Natural killer cell (primary cell): Measurements from ENCODE around the gene SLC35E3. TPM values are rescaled to one million over a fixed set of nuclear protein-coding genes. Genes with fewer than 3 reads are reported as not detected.

Experiments
- ATAC-seq, 3 donors: fragments of 150-1000 bp in 2 of 3; fragments of 200-7000 bp in 1 of 3; cut with Tn5 transposase; 1 replicate in 1 of 3; 2 replicates in 2 of 3; pipeline ENCODE4 v1.10.0; 2021; ENCODE audit warnings: mild to moderate bottlenecking in 2 of 3, moderate library complexity in 2 of 3
- DNase-seq, 2 donors: peaks; one replicate each; pipeline versions ENCODE4 v3.0.0 to v3.0.0-alpha.2; 2013 to 2021; ENCODE audit warnings: mixed read lengths in 1 of 2
- H3K27ac ChIP-seq: one replicate; pipeline ENCODE4 v1.5.1; 2013; ENCODE audit warnings: mild to moderate bottlenecking, low read length
- H3K27me3 ChIP-seq: one replicate; pipeline ENCODE4 v1.6.1; 2013; ENCODE audit warnings: low read length; ENCODE audit not compliant: control insufficient read depth, insufficient read depth
- H3K36me3 ChIP-seq: one replicate; pipeline ENCODE4 v1.6.1; 2013; ENCODE audit warnings: low read length; ENCODE audit not compliant: control insufficient read depth, insufficient read depth
- H3K4me1 ChIP-seq: one replicate; pipeline ENCODE4 v1.6.1; 2013; ENCODE audit warnings: low read length; ENCODE audit not compliant: control insufficient read depth, insufficient read depth
- H3K4me3 ChIP-seq: one replicate; pipeline ENCODE4 v1.5.1; 2013; ENCODE audit warnings: low read length
- H3K9me3 ChIP-seq: one replicate; pipeline ENCODE4 v1.6.1; 2013; ENCODE audit warnings: low read length; ENCODE audit not compliant: control insufficient read depth, insufficient read depth
- H3K27ac Mint-ChIP-seq, 2 donors: one replicate each; pipeline ENCODE4 v1.8.0; 2022; ENCODE audit warnings: mild to moderate bottlenecking in 2 of 2, mixed read lengths in 2 of 2, moderate library complexity in 1 of 2
- H3K27me3 Mint-ChIP-seq, 2 donors: one replicate each; pipeline ENCODE4 v1.8.0; 2022; ENCODE audit warnings: low read depth in 2 of 2, mixed read lengths in 2 of 2
- H3K36me3 Mint-ChIP-seq: one replicate; pipeline ENCODE4 v1.8.0; 2022; ENCODE audit warnings: mixed read lengths
- H3K4me1 Mint-ChIP-seq, 2 donors: one replicate each; pipeline ENCODE4 v1.8.0; 2022; ENCODE audit warnings: mixed read lengths in 2 of 2
- H3K4me3 Mint-ChIP-seq: one replicate; pipeline ENCODE4 v1.8.0; 2022; ENCODE audit warnings: mild to moderate bottlenecking, moderate library complexity, mixed read lengths
- H3K9me3 Mint-ChIP-seq, 2 donors: one replicate each; pipeline ENCODE4 v1.8.0; 2022; ENCODE audit warnings: mixed read lengths in 2 of 2
- CTCF ChIP-seq: fragments of 200-600 bp; IDR thresholded peaks from one replicate; pipeline ENCODE4 v1.8.0; 2022; ENCODE audit warnings: antibody characterized with exemption
- WGBS: methylation state at CpG from one replicate; pipeline ENCODE4 v1.1.7; 2013; ENCODE audit warnings: missing lambda C conversion rate; ENCODE audit not compliant: insufficient coverage; 5-methylcytosine and 5-hydroxymethylcytosine counted together
- intact Hi-C: fragments of 100-400 bp; cut with micrococcal nuclease; formaldehyde crosslinking; loops from one replicate; pipeline ENCODE4 v1.14.2; 2022
- total RNA-seq, 4 donors: library from RNA; stranded (reverse); fragments of 120-200 nt in 1 of 4; gene quantifications; one replicate each; pipeline versions ENCODE4 v1.2.3 to v1.2.4, GENCODE V29; 2013 to 2022

The SLC35E3 gene
- total RNA-seq, 3 donors from 2014 or later (not counting 1 experiment from before 2014, with no cell fraction given) = 8.3 to 15.3 (median 10.2) TPM

GRCh38 chr12:68828672-68829068, 82.7 kb downstream of the SLC35E3 start:
- H3K4me3 ChIP-seq = no peak overlapping the region
- no peaks in the 10 kb centered on the region for H3K4me1 ChIP-seq
- 99% methylated on average over 5 of the region's 7 CpGs for WGBS
- Mint-ChIP-seq H3K4me1 (peaks cover 8 to 11% of the 10 kb centered on the region in 2 donors), H3K4me3 (no peak overlapping the region), H3K27me3 (no peaks in the 10 kb centered on the region), H3K27ac (peak overlapping the region in 1 of 2 donors; percentile 11), H3K36me3 (peaks cover 7% of the 10 kb centered on the region), H3K9me3 (no peaks in the 10 kb centered on the region)
- peaks cover 81% of the 10 kb centered on the region for H3K36me3 ChIP-seq
- DNase-seq (no peak), ATAC-seq (no peak)
- H3K9me3 ChIP-seq = no peaks in the 10 kb centered on the region
- TF ChIP-seq CTCF = no peak
- no peaks in the 10 kb centered on the region for H3K27me3 ChIP-seq
- intact Hi-C loops = no loop called here
- no peak overlapping the region for H3K27ac ChIP-seq

Other genes with a start within 250 kb of the SLC35E3 start
- gene RAP1B, start 135.3 kb upstream of the SLC35E3 start, total RNA-seq = 100 to 1,000 TPM; 517 to 664 (median 572) TPM
- gene NUP107, start 59.2 kb upstream of the SLC35E3 start, total RNA-seq = 10 to 100 TPM; 54.9 to 69.2 (median 62.0) TPM
- 100 to 1,000 TPM; 130 to 143 (median 132) TPM for gene MDM2, start 62.0 kb downstream of the SLC35E3 start, total RNA-seq
- 1 to 10 TPM in 1 of 3 donors, under 1 TPM in 2; 0.25 to 1.6 (median 0.68) TPM for gene CPM, start 187.0 kb downstream of the SLC35E3 start, total RNA-seq